ENCODE data around the gene MYO15A.

The MYO15A gene

GRCh38 chr17:18145811-18146210 lies 37.3 kb downstream of the MYO15A start:
- Mint-ChIP-seq H3K4me1 (ENCODE audit: low read depth) (no peaks in the 10 kb centered on the region), H3K27ac (no peak overlapping the region), H3K4me3 (no peak overlapping the region), H3K9me3 (no peaks in the 10 kb centered on the region), H3K36me3 (ENCODE audit: low read depth) (no peaks in the 10 kb centered on the region), H3K27me3 (ENCODE audit: low read depth) (no peaks in the 10 kb centered on the region)
- no peak for DNase-seq (ENCODE audit: low spot score)

DNA sequence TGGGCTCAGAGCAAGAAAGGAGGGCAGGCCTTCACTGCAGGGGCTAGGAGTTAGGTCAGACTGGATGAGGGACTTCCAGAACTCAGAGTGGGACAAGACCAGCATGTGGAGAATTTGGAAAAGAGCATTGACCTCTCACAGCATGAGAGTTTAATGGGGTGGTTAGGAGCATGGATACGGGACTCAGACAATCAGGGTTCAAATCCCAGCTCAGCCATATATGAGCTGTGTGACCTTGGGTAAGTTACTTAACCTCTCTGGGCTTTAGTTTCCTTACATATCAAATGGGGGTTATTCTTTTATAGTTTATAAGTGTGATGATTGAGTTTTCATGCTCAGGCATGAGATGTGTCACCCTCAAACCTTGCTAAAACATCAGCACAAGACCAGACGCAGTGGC lies 37.7 kb downstream of the MYO15A start:
- Mint-ChIP-seq H3K27me3 (ENCODE audit: low read depth) (no peaks in the 10 kb centered on the region), H3K4me3 (no peak overlapping the region), H3K27ac (peak overlapping the region; percentile 6), H3K36me3 (ENCODE audit: low read depth) (no peaks in the 10 kb centered on the region), H3K9me3 (no peaks in the 10 kb centered on the region), H3K4me1 (ENCODE audit: low read depth) (no peaks in the 10 kb centered on the region)
- DNase-seq (ENCODE audit: low spot score) = no peak

- Mint-ChIP-seq H3K9me3 (no peaks in the 10 kb centered on the region), H3K27me3 (ENCODE audit: low read depth) (no peaks in the 10 kb centered on the region), H3K36me3 (ENCODE audit: low read depth) (no peaks in the 10 kb centered on the region), H3K4me3 (no peak overlapping the region), H3K27ac (no peak overlapping the region), H3K4me1 (ENCODE audit: low read depth) (no peaks in the 10 kb centered on the region)
- DNase-seq (ENCODE audit: low spot score) = no peak
These were observed 38.4 kb downstream of the MYO15A start for GRCh38 chr17:18146980-18147379.

DNA sequence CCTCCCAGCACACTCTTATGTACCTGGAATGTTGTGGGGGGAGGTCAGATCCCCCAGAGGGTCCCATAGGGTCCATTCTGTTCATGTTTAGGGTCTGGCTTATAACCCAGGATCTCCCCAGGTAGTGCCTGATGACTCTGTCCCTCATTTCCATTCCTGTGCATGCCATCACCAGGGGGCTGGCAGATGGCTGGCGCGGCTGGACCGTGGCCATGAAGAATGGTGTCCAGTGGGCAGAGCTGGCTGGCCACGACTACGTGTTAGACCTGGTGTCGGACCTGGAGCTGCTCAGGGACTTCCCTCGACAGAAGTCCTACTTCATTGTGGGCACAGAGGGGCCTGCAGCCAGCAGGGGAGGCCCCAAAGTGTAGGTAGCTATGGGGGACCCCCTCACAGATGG lies 40.0 kb downstream of the MYO15A start:
- Mint-ChIP-seq H3K9me3 (no peaks in the 10 kb centered on the region), H3K36me3 (ENCODE audit: low read depth) (no peaks in the 10 kb centered on the region), H3K4me1 (ENCODE audit: low read depth) (no peaks in the 10 kb centered on the region), H3K27ac (no peak overlapping the region), H3K4me3 (no peak overlapping the region), H3K27me3 (ENCODE audit: low read depth) (peaks cover 4% of the 10 kb centered on the region)
- DNase-seq (ENCODE audit: low spot score) = no peak

DNA sequence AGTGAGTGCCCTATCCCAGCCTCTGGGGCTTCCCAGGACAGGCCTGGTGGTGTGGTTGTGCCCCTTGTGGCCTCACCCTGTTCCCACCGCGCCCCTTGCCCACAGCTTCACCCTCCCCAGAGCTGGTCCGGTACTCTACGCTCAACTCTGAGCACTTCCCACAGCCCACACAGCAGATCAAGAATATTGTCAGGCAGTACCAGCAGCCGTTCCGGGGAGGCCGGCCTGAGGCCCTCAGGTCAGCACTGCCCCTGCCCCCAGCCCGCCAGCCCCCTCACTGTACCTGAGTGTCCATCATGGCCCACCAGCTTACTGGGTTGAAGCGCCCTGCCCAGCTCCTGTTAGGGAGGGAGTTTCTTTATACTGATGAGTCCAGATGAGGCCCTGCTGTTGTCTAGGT lies 42.7 kb downstream of the MYO15A start:
- no peak overlapping the region for H3K27ac Mint-ChIP-seq
- H3K4me3 Mint-ChIP-seq = no peak overlapping the region
- peaks cover 4% of the 10 kb centered on the region for H3K27me3 Mint-ChIP-seq (ENCODE audit: low read depth)
- H3K4me1 Mint-ChIP-seq (ENCODE audit: low read depth) = no peaks in the 10 kb centered on the region
- DNase-seq (ENCODE audit: low spot score) = no peak
- H3K9me3 Mint-ChIP-seq = no peaks in the 10 kb centered on the region
- H3K36me3 Mint-ChIP-seq (ENCODE audit: low read depth) = no peaks in the 10 kb centered on the region

DNA sequence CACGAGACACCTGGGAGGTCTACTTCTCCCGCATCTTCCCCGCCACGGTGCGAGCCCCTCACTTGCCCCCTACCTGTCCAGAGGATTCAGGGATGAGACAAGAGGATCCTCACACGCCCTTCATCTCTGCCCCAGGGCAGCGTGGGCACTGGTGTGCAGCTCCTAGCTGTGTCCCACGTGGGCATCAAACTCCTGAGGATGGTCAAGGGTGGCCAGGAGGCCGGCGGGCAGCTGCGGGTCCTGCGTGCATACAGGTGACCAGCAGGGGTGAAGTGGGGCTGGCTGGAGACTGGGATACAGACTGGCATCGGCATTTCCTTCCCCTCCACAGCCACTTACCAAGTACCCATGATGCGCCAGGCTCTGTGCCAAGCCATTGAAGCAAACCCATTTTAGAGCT lies 46.6 kb downstream of the MYO15A start:
- no peak for DNase-seq (ENCODE audit: low spot score)
- Mint-ChIP-seq H3K36me3 (ENCODE audit: low read depth) (no peaks in the 10 kb centered on the region), H3K27me3 (ENCODE audit: low read depth) (peaks cover 4% of the 10 kb centered on the region), H3K27ac (no peak overlapping the region), H3K9me3 (no peaks in the 10 kb centered on the region), H3K4me3 (no peak overlapping the region), H3K4me1 (ENCODE audit: low read depth) (peaks cover 7% of the 10 kb centered on the region)

GRCh38 chr17:18156171-18156975 lies 47.8 kb downstream of the MYO15A start:
- no peak overlapping the region for H3K4me3 Mint-ChIP-seq
- H3K36me3 Mint-ChIP-seq (ENCODE audit: low read depth) = no peaks in the 10 kb centered on the region
- peaks cover 7% of the 10 kb centered on the region for H3K4me1 Mint-ChIP-seq (ENCODE audit: low read depth)
- no peak overlapping the region for H3K27ac Mint-ChIP-seq
- H3K27me3 Mint-ChIP-seq (ENCODE audit: low read depth) = peaks cover 4% of the 10 kb centered on the region
- no peak for DNase-seq (ENCODE audit: low spot score)
- no peaks in the 10 kb centered on the region for H3K9me3 Mint-ChIP-seq

DNA sequence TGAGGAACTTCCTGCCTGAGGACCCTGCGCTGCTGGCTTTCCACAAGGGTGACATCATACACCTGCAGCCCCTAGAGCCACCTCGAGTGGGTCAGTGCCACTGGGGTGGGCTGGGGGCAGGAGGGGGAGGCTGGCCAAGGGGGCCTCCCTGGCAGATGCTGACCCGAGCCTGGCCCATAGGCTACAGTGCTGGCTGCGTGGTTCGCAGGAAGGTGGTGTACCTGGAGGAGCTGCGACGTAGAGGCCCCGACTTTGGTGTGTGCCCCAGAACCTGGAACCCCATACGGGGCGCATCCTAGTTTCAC lies 48.4 kb downstream of the MYO15A start:
- DNase-seq (ENCODE audit: low spot score) = no peak
- H3K4me1 Mint-ChIP-seq (ENCODE audit: low read depth) = peaks cover 7% of the 10 kb centered on the region
- H3K9me3 Mint-ChIP-seq = no peaks in the 10 kb centered on the region
- no peaks in the 10 kb centered on the region for H3K36me3 Mint-ChIP-seq (ENCODE audit: low read depth)
- H3K4me3 Mint-ChIP-seq = no peak overlapping the region
- H3K27ac Mint-ChIP-seq = no peak overlapping the region
- peaks cover 4% of the 10 kb centered on the region for H3K27me3 Mint-ChIP-seq (ENCODE audit: low read depth)

GRCh38 chr17:18157354-18157985 lies 48.9 kb downstream of the MYO15A start:
- H3K4me3 Mint-ChIP-seq = peak overlapping the region; percentile 86
- peaks cover 4% of the 10 kb centered on the region for H3K27me3 Mint-ChIP-seq (ENCODE audit: low read depth)
- H3K4me1 Mint-ChIP-seq (ENCODE audit: low read depth) = peaks cover 7% of the 10 kb centered on the region
- H3K9me3 Mint-ChIP-seq = no peaks in the 10 kb centered on the region
- no peaks in the 10 kb centered on the region for H3K36me3 Mint-ChIP-seq (ENCODE audit: low read depth)
- peak overlapping the region; percentile 92 for H3K27ac Mint-ChIP-seq
- no peak for DNase-seq (ENCODE audit: low spot score)

DNA sequence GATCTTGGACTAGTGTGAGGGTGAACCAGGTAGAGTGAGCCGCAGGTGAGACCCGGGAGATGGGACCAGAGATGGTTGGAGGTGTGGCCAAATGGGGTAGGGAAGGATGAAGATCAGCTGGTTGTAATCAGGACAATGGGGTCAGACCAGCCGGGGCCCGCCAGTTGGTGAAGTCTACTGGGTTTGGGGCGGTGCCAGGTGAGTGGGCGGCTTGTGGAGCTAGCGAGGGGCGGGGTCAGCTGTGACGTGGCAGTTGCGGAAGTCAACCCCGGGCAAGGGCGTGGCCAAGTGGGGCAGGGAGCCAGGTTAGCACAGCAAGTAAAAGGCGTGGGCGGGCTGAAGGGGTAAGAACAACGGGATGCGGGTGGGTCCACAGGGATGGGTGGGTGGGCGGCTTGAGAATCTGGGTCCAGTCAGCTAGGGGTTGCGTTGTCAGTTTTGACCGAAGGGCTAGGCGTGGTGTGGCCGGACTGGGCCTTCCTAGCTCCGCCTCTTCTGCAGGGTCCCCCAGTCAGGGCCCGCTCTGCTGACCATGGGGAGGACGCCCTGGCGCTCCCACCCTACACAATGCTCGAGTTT lies 49.6 kb downstream of the MYO15A start:
- Mint-ChIP-seq H3K27me3 (ENCODE audit: low read depth) (no peaks in the 10 kb centered on the region), H3K4me3 (peak overlapping the region; percentile 86), H3K27ac (peak overlapping the region; percentile 92), H3K9me3 (no peaks in the 10 kb centered on the region), H3K4me1 (ENCODE audit: low read depth) (peaks cover 7% of the 10 kb centered on the region), H3K36me3 (ENCODE audit: low read depth) (no peaks in the 10 kb centered on the region)
- DNase-seq (ENCODE audit: low spot score) = peak; percentile 90

DNA sequence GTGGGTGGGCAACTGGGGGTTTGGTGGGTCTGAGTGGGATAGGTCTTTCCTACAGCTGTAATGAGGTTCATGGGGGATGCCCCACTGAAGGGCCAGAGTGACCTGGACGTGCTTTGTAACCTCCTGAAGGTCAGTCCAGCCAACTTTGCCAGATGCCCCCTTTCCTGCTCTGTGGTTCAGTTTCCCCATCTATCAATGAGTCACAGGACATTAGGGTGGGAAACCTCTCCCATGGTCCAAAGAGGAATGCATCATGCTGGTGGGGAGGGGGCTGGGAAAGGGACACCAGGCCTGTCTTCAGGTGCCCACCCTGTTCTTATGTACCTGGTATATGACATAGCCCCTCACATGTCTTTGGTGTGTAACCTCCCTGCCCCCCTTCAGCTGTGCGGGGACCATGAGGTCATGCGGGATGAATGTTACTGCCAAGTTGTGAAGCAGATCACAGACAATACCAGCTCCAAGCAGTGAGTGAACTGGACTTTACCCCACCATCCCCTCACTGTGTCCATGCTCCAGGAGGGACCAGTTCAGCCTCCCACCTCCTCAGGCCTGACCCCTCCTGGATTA lies 51.1 kb downstream of the MYO15A start:
- Mint-ChIP-seq H3K4me1 (ENCODE audit: low read depth) (peaks cover 7% of the 10 kb centered on the region), H3K36me3 (ENCODE audit: low read depth) (no peaks in the 10 kb centered on the region), H3K27me3 (ENCODE audit: low read depth) (no peaks in the 10 kb centered on the region), H3K9me3 (no peaks in the 10 kb centered on the region), H3K4me3 (peak overlapping the region; percentile 1), H3K27ac (peak overlapping the region; percentile 28)
- no peak for DNase-seq (ENCODE audit: low spot score)

- peak overlapping the region; percentile 28 for H3K27ac Mint-ChIP-seq
- no peak for DNase-seq (ENCODE audit: low spot score)
- no peaks in the 10 kb centered on the region for H3K27me3 Mint-ChIP-seq (ENCODE audit: low read depth)
These were observed 51.7 kb downstream of the MYO15A start for GRCh38 chr17:18160128-18160856.

GRCh38 chr17:18161207-18162145 lies 52.9 kb downstream of the MYO15A start:
- Mint-ChIP-seq H3K27me3 (ENCODE audit: low read depth) (no peaks in the 10 kb centered on the region), H3K27ac (no peak overlapping the region), H3K9me3 (no peaks in the 10 kb centered on the region), H3K4me3 (no peak overlapping the region), H3K36me3 (ENCODE audit: low read depth) (no peaks in the 10 kb centered on the region), H3K4me1 (ENCODE audit: low read depth) (peaks cover 7% of the 10 kb centered on the region)
- DNase-seq (ENCODE audit: low spot score) = no peak

More at GRCh38 chr17:18160128-18160856, 51.7 kb downstream of the MYO15A start:
- no peaks in the 10 kb centered on the region for H3K9me3 Mint-ChIP-seq
- no peaks in the 10 kb centered on the region for H3K36me3 Mint-ChIP-seq (ENCODE audit: low read depth)
- H3K4me3 Mint-ChIP-seq = peak overlapping the region; percentile 1
- H3K4me1 Mint-ChIP-seq (ENCODE audit: low read depth) = peaks cover 7% of the 10 kb centered on the region
